HG02678 (cell line): Measurements from ENCODE around the gene GRN.
"Not testable (repeated sequence)": the region's sequence is repeated elsewhere in the genome, so short reads cannot be mapped to it uniquely, and the experiment has no call there.

Source experiments
- ATAC-seq: cut with Tn5 transposase; IDR thresholded peaks from one replicate; pipeline ENCODE4 v1.9.1; 2021; ENCODE audit warnings: mild to moderate bottlenecking, moderate library complexity; ENCODE audit not compliant: unreplicated experiment

GRN gene

DNA sequence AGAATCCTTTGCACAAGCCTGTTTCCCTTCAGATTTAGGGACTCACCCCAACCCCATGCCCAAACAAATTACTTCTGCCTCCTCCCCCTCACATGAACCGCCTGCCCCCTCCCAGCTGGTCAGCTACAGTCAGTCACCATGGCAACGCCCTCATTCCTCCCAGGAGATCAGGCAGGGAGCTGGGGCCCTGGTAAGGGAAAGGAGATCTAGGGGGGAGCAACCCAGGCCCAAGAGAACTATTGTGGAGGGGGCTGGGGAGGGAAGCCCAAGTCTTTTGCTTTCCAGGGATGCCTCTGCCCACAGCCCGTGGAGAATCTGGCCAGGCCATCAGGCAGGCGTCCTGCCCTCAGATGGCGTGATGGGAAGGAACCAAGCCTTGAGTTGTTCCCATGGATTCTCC lies 15.7 kb downstream of the GRN start:
- ATAC-seq, result no peak

DNA sequence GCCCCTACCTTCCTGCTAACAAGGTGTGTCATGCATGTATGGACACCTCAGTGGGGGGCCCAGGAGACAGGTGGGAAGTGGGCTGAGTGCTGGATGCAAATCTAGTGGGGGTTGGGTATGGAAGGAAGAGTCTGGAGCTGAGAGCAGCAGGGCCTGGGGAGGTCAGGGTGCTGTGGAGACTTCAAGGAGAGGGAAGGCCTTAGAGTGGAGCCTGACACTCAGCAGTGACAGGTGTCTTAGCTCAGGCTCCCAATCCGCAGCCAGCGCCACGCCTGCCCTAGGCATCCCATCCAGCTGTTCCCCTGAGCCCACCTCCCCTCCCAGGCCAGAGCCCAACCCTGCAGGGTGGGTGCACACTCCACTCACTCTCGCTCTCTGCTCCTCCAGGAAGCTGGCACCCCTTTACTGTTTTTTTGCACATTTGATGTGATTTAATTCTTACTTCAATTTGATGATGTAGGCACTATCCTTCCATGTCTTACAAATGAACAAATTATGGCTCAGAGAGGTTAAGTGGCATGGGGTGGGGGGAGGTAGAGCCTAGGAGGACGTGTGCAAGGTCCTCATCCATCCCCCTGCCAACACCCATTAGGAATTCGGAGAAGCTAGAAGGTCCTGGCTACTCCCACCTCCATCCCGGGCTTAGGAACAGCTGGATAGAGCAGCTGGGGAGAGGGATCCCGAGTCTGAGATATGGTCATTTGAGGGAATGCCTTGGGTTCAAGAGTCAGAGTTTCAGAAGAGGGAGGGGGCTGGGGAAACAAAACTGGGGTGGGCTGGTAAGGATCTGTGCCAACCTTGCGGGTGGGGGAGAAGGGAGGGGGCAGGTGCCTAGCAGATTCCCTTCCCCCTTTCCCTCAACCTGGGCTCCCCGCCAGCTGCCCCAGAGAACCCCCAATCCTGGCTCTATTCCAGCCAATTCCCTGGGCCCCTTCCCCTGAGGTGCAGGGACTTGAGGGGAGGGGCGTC lies 16.5 kb downstream of the GRN start:
- no peak for ATAC-seq

DNA sequence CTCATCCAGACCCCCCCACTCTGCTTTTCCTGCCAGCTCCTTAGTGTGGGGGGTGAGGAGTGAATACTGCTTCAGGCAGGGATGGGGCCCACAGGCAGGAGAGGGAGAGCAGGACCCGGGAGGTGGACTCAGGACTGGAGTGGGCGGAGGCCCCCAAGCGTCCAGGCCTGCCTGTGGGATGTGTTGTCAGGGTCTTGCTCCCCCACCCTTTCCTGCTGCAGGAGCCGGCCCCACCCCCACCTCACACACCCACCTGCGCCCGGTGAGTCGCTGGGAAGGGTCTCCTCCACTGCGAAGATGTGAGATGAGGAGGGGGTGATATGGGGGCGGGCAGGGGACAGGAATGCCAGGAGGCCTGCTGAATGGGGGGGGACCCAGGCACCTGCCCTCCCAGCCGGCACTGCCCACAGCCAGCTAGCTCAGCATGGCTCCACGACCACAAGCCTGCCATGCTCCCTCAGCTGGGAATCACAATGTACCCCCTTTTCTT lies 17.4 kb downstream of the GRN start:
- ATAC-seq, result no peak

GRCh38 chr17:44362949-44363612 lies 18.0 kb downstream of the GRN start:
- ATAC-seq, result no peak

DNA sequence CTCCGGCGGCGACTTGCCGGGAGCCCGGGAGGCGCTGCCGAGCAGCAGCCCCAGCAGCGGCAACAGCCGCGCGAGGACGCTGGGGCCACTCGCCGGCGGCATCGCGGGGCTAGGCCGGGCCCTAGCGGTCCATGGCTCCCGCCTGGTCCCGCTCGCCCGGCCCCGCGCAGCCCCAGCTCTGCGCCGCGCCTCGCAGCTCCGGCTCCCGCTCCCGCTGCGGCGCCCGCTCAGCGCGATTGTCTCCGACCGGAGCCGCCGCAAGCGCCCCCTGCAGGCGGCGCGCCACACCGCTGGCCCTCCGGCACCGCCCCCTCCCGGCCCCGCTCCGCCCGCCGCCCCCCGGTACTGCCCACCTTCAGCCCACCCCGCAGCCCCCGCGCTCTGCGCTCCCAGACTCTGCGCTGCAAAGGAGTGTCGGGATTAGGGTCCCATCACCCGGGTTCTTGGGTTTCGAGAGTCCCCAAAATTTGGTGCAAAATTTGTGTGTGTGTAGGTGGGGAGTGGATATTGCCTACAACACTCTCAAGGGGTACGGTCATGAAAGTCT lies 18.6 kb downstream of the GRN start, which contains the start of gene FAM171A2:
Gene FAM171A2, minus strand, starts transcription at position 241 of the 547 bp plus-strand sequence. Its CDS starts 139 bp downstream, at position 102.
- ATAC-seq, result peak; percentile 66

DNA sequence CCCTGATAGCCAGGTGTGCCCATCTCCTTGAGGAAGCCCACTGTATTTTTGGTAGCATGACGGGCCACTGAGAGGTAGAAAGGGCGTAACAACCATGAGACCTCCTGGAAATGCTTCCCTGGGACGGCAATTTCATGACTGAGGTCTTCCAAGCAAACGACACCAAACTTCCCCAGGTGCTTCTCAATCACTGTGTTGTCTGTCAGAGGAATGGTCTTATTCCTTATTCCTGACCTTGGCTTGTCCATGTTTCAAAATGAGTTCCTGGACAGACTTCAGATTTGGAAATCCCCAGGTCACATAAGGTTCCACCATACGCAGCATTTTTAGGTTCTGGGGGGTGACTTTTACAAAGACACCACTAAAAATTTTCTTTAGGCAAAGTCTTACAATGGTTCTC lies 19.9 kb downstream of the GRN start:
- ATAC-seq, result not testable (repeated sequence)

DNA sequence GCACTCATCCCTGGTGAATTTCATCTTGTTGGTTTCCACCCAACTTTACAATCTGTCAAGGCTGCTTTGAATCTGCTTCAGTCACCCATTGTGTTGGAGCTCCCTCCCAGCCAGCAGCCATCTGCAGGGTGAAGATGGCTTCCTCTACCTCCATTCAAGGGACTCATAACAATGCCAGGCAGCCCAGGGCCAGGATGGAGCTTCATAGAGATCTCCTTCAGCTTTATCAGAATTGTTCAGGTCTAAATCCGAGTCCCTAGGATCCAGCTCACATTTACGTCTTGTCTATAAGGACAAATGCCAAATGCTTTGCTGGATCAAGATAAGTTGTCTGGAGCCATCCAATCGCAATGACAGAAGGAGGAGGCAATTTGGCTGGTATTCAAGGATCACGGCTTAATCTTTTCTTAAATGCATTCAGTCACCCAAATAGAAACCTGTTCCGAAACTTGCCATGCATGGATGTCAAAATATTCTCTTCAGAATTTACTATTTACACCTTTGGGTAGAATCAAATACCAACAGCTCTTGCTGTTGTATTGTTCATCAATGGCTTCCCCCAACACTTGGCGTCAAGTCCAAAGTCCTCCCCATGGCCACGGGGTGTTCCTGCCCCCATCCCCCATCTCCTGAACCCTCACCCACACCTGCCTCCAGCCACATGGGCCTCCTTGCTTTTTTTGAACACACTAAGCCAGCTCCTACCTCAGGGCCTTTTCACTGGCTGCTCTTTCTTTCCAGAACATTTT lies 22.3 kb downstream of the GRN start:
- ATAC-seq, result no peak

- not testable (repeated sequence) for ATAC-seq
Measured at GRCh38 chr17:44368391-44369243, 23.5 kb downstream of the GRN start.

- ATAC-seq, result not testable (repeated sequence)
Measured at GRCh38 chr17:44369414-44370023, 24.4 kb downstream of the GRN start.

DNA sequence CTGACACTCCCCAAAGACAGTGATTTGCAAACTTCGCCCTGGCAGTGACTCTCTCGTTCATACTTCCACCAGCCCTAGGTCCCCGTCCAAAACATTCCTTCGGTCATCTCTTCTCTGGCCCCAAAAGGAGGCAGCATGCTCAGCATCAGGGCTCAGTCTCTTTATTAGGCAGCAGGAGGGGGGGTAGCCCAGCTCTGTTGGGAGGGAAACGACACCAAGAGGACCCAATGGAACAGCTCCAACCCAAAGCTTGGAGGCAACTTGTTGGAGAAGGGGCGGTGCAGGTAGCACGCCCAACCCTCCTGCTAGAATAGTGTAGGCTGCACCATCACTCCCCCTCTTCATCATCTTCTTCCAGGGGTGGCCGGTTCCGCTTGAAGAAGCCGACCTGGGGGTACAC lies 26.9 kb downstream of the GRN start:
- no peak for ATAC-seq

DNA sequence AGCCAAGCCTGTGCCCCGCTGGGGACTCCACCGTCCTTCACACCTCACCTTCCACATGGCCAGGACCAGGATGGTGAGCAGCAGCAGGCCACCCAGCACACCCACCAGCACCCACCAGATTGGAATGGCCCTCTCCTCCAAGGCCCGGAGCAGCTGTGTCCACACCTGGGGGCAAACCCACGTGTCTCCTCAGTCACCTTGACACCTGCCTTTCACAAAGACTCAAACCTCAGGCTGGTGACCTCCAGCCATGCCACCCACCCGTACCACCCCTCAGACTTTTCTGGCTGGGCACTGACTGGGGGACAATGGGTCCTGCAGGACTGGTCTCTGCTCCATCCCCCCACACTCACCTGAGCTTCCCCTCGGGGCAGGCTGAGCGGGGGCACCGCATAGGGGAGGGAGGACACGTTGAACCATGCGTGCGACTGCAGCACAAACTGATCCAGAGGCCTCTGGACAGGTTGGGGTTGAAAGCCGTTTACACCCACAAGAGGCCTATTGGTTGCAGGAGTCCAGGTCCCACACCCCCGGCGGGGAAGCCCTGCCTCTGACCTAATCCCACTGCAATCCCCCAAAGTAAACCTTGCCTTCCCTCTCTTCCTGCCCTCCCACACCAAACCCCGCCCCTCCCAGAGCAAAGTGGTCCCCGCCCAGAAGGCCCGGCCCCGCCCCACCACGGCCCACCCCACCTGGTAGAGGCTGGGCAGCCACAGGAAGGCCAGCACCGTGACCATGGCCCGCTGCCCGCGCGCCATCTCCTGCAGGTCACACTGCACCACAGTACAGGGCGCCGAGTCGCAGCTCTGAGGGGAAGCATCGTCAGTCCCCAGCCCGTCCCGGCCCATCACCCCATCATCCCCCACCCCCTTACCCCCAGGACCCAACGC lies 29.4 kb downstream of the GRN start:
- no peak for ATAC-seq

GRCh38 chr17:44375196-44376017 lies 30.3 kb downstream of the GRN start:
- no peak for ATAC-seq

- no peak for ATAC-seq
Measured at GRCh38 chr17:44376124-44376523, 31.0 kb downstream of the GRN start.

DNA sequence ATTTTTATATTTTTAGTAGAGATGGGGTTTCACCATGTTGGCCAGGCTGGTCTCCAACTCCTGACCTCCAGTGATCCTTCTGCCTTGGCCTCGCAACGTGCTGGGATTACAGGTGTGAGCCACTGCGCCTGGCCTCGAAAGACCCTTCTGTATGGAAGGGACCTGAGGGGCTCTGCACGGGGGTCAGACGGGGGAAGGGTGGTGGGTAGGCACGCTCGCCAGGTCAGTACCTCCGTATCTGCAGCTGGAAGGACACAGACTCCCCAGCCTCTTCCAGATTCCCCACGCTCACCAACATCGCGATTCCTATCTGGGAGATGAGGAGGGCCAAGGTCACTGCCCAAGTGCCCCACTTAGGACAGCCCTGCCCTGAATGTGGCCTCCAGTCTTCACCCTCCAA lies 31.7 kb downstream of the GRN start:
- no peak for ATAC-seq

DNA sequence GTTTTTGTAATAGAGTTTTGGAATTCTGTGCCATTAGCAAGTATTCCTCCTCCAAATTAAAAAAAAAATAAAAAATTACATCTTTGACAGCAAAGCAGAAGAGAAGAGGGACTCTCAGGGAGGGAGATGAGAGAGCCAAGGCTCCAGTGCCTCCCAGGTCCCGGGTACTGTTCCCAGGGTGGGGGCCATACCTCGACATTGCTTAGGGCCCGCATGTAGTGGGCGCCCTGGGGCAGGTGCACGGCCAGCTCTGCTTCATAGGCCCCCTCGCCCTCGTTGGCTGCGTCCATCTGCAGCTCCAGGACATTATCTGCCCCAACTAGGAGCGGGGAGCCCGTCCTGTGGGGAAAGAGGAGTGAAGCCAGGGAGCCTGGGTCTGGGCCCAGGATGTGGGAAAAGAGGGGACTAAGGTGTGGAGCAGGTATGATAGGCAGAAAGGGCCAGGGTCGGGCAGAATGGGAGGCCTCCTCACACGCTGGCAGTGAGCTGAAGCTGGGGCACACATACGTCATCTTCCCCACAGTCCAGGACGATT lies 33.1 kb downstream of the GRN start:
- no peak for ATAC-seq

DNA sequence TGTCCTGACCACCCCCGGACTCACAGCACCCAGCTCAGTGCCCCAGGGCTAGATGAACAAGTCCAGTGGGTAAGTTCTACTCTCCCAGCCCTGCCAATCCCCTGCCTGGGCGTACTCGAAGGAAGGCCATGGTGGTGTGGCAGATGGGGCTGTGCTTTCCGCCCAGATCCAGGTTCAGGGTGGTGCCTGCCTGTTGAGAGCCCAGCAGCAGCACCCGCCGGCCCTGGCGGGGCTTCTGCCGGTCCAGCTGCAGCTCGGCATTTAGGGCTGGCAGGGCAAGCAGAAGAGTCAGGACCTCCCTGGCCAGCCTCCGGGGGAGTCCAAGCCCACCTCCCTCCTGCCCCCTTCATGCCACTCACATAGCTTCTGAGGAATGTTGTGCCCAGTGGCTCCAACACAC lies 34.8 kb downstream of the GRN start:
- no peak for ATAC-seq

GRCh38 chr17:44380767-44381166 lies 35.7 kb downstream of the GRN start:
- ATAC-seq, result no peak
